ENCODE results near the gene TDRD12.
"Not testable (repeated sequence)": the region's sequence is repeated elsewhere in the genome, so short reads cannot be mapped to it uniquely, and the experiment has no call there.

Gene TDRD12

DNA sequence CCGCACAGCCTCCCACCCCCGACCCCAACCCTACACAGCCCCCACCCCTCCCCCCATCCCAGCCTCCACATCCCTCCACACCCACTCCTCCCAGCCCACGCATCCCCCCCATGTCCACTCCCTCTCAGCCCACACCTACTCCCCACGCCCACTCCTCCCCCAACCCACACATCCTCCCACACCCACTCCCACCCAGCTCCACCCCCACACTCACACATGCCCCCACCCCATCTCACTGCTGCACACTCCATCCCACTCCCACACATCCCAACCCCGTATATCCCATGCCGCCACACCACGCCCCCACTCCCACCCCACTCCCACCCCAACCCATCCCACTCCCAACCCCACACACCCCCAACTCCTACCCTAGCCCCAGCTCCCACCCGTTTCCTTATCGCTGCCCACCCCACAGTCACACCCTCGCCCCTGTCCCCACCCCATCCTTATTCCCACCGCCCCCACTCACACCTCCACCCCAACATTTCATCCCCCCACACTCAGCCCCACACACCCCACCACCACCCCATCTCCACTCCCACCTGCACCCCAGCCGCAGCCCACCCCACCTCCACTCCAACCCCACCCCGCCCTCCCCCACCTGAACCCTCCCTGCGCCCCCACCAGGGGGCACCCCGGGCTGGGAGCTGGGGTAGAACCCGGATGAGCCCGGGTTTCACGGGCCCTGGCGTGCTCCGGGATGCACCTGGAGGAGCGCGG is 809 bp downstream of the TDRD12 start:
- TF ChIP-seq, protein P1, sequence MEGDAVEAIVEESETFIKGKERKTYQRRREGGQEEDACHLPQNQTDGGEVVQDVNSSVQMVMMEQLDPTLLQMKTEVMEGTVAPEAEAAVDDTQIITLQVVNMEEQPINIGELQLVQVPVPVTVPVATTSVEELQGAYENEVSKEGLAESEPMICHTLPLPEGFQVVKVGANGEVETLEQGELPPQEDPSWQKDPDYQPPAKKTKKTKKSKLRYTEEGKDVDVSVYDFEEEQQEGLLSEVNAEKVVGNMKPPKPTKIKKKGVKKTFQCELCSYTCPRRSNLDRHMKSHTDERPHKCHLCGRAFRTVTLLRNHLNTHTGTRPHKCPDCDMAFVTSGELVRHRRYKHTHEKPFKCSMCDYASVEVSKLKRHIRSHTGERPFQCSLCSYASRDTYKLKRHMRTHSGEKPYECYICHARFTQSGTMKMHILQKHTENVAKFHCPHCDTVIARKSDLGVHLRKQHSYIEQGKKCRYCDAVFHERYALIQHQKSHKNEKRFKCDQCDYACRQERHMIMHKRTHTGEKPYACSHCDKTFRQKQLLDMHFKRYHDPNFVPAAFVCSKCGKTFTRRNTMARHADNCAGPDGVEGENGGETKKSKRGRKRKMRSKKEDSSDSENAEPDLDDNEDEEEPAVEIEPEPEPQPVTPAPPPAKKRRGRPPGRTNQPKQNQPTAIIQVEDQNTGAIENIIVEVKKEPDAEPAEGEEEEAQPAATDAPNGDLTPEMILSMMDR (IDR thresholded peaks at IDR 0.05; ENCODE audit: extremely low read depth, missing control alignments) = no peak
- DNase-seq (ENCODE audit: low spot score) = peak; percentile 36

DNA sequence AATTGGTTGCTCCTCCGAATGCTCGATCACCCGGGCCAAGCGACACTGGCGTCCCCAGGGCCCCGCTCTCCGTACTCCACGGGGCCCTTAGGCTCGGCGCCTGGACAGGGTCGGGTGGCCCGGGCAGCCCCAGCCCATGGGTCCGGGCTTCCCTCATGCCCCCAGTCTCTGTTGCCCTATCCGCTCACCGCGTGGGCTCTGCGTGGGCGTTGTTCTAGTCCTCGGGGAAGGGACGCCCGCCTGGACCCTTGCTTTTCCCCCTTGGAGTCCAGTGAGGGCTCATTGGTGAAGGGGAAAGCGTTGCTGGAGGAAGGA is 1.3 kb downstream of the TDRD12 start:
- TF ChIP-seq, protein P1 (IDR thresholded peaks at IDR 0.05; ENCODE audit: extremely low read depth, missing control alignments) = no peak
- DNase-seq (ENCODE audit: low spot score) = peak; percentile 25

- TF ChIP-seq, protein P1 (IDR thresholded peaks at IDR 0.05; ENCODE audit: extremely low read depth, missing control alignments) = no peak
- no peak for DNase-seq (ENCODE audit: low spot score)
These were observed 16.4 kb downstream of the TDRD12 start for GRCh38 chr19:32735936-32736335.

DNA sequence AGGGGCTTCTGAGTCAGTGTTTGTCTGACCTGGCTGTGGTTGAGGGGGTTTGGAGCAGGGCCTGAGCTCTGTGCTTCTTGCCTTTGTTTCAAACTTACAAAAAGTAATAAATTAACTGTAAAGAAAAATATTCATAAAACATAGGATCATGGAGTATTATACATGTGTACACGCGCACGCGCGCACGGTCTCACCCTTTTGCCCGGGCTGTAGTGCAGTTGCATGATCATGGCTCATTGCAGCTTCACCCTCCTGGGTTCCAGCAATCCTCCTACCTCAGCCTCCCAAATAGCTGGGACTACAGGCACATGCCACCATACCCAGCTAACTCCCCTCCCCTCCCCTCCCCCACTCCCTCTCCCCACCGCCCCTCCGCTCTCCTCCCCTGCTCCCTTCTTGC is 23.5 kb downstream of the TDRD12 start:
- TF ChIP-seq, protein P1 (IDR thresholded peaks at IDR 0.05; ENCODE audit: extremely low read depth, missing control alignments) = no peak

DNA sequence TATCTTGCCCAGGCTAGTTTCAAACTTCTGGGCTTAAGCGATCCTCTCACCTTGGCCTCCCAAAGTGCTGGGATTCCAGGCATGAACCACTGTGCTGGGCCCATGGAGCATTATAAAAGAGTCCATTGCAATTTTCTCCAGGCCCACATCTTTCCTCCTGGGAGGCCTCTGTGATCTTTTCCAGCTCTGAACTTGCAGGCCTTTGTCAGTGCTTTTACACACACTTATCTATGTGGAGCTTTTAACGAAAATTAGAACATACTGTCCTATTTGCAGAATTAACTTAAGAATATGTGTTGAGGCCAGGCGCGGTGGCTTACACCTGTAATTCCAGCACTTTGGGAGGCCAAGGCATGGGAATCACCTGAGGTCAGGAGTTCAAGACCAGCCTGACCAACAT is 23.9 kb downstream of the TDRD12 start:
- TF ChIP-seq, protein P1 (IDR thresholded peaks at IDR 0.05; ENCODE audit: extremely low read depth, missing control alignments) = no peak
- no peak for DNase-seq (ENCODE audit: low spot score)

More for the DNA sequence above, 23.5 kb downstream of the TDRD12 start:
- DNase-seq (ENCODE audit: low spot score) = no peak

- TF ChIP-seq, protein P1 (IDR thresholded peaks at IDR 0.05; ENCODE audit: extremely low read depth, missing control alignments) = no peak
- no peak for DNase-seq (ENCODE audit: low spot score)
These were observed 25.2 kb downstream of the TDRD12 start for GRCh38 chr19:32744555-32745325.

DNA sequence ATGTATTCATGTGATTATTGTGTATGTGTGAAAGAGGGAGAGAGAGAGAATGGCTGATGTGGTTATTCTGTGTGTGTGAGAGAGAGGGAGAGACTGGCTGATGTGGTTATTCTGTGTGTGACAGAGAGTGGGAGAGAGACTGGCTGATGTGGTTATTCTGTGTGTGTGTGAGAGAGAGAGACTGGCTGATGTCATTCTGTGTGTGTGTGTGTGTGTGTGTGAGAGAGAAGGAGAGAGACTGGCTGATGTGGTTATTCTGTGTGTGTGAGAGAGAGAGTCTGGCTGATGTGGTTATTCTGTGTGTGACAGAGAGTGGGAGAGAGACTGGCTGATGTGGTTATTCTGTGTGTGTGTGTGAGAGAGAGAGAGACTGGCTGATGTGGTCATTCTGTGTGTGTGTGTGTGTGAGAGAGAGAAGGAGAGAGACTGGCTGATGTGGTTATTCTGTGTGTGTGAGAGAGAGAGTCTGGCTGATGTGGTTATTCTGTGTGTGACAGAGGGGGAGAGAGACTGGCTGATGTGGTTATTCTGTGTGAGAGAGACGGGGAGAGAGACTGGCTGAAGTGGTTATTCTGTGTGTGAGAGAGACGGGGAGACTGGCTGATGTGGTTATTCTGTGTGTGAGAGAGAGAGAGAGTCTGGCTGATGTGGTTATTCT is 26.2 kb downstream of the TDRD12 start:
- not testable (repeated sequence) for DNase-seq (ENCODE audit: low spot score)

DNA sequence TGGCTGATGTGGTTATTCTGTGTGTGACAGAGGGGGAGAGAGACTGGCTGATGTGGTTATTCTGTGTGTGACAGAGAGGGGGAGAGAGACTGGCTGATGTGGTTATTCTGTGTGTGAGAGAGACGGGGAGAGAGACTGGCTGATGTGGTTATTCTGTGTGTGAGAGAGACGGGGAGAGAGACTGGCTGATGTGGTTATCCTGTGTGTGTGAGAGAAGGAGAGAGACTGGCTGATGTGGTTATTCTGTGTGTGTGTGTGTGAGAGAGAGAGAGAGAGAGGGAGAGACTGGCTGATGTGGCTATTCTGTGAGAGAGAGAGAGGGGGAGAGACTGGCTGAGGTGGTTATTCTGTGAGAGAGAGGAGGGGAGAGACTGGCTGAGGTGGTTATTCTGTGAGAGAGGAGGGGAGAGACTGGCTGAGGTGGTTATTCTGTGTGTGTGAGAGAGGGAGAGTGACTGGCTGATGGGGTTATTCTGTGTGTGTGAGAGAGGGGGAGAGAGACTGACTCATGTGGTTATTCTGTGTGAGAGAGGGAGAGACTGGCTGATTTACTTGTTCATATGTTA is 27.1 kb downstream of the TDRD12 start:
- peak; percentile 42 for DNase-seq (ENCODE audit: low spot score)

Data from GM20000 (cell line).